ENCODE data around the gene ZNF836. TPM values are rescaled to one million over a fixed set of nuclear protein-coding genes. Genes with fewer than 3 reads are reported as not detected.

The ZNF836 gene
- total RNA-seq, 4 donors from 2014 or later, result 7.0 to 11.9 (median 9.2) TPM

DNA sequence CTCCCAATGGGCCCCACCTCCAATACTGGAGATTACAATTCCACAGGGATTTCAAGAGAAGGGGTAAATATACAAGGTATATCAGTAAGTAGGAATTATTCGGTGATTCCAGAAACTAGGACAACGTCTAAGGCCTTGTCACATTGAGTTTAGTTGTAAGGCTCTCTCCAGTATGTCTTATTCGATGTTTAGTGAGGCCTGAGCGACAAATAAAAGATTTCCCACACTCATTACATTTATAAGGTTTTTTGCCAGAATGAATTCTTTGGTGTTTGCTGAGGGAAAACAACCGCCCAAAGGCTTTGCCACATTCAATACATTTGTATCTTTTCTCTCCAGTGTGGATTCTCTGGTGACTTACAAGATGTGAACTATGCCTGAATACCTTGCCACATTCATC, 56.7 kb downstream of the ZNF836 start:
- peaks cover 5 to 47% (median 7%) of the 10 kb centered on the region in 3 donors for H3K36me3 ChIP-seq
- H3K4me3 ChIP-seq, result no peak overlapping the region
- H3K27ac ChIP-seq, result no peak overlapping the region
- no peak for DNase-seq
- TF ChIP-seq, protein P1, sequence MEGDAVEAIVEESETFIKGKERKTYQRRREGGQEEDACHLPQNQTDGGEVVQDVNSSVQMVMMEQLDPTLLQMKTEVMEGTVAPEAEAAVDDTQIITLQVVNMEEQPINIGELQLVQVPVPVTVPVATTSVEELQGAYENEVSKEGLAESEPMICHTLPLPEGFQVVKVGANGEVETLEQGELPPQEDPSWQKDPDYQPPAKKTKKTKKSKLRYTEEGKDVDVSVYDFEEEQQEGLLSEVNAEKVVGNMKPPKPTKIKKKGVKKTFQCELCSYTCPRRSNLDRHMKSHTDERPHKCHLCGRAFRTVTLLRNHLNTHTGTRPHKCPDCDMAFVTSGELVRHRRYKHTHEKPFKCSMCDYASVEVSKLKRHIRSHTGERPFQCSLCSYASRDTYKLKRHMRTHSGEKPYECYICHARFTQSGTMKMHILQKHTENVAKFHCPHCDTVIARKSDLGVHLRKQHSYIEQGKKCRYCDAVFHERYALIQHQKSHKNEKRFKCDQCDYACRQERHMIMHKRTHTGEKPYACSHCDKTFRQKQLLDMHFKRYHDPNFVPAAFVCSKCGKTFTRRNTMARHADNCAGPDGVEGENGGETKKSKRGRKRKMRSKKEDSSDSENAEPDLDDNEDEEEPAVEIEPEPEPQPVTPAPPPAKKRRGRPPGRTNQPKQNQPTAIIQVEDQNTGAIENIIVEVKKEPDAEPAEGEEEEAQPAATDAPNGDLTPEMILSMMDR (IDR thresholded peaks at IDR 0.05), result no peak
- no peak for TF ChIP-seq POLR2A (IDR thresholded peaks at IDR 0.05)
- H3K4me1 ChIP-seq, result no peaks in the 10 kb centered on the region
- H3K9me3 ChIP-seq, result peaks cover 0 to 100% (median 47%) of the 10 kb centered on the region in 4 donors
- no peaks in the 10 kb centered on the region for H3K27me3 ChIP-seq

DNA sequence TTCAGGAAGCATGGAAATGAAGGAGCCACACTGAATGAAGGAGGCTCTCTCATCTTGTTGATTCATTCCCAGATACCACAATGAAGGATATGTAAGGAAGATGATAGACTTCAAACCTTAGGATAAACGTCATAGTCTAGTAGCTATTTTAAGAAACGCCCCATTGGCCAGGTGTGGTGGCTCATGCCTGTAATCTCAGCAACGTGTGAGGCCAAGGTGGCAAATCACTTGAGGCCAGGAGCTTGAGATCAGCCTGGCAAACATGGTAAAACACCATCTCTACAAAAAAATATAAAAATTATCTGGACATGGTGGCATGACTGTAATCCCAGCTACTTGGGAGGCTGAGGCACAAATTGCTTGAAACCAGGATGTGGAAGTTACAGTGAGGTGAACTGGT, 58.8 kb downstream of the ZNF836 start:
- Histone ChIP-seq H3K27me3 (no peaks in the 10 kb centered on the region), H3K9me3 (peaks cover 0 to 100% (median 40%) of the 10 kb centered on the region in 4 donors), H3K36me3 (peaks cover 0 to 27% (median 4%) of the 10 kb centered on the region in 3 donors), H3K4me1 (no peaks in the 10 kb centered on the region), H3K4me3 (no peak overlapping the region), H3K27ac (no peak overlapping the region)
- no peak for DNase-seq
- TF ChIP-seq, protein P1 (IDR thresholded peaks at IDR 0.05), result no peak
- no peak for TF ChIP-seq POLR2A (IDR thresholded peaks at IDR 0.05)

DNA sequence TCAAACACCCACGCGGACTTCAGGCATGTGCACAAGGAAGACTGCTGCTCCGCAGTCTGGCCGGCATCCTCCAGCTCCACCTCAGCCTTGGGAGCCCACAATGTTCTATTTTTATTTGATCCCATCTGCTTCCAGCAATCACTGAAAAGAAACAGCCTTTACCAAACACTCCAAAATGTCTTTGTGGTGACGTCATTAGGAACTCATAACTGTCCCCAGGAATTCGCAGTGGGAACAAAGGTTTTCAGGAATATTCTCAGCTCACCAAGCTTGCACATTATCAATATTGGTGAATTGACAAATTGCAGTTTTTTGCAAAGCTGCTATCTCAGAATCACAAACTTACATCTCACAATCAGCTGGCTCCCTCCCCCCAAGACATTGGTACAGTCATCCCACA, 60.6 kb downstream of the ZNF836 start:
- H3K9me3 ChIP-seq, result peaks cover 0 to 98% (median 32%) of the 10 kb centered on the region in 4 donors
- no peaks in the 10 kb centered on the region for H3K27me3 ChIP-seq
- no peak overlapping the region for H3K4me3 ChIP-seq
- no peak for TF ChIP-seq POLR2A (IDR thresholded peaks at IDR 0.05)
- TF ChIP-seq, protein P1 (IDR thresholded peaks at IDR 0.05), result no peak
- no peaks in the 10 kb centered on the region for H3K4me1 ChIP-seq
- H3K27ac ChIP-seq, result no peak overlapping the region
- no peak for DNase-seq
- H3K36me3 ChIP-seq, result peaks cover 0 to 8% (median 0%) of the 10 kb centered on the region in 3 donors

Small RNA genes within 50 kb of the gene (small RNA-seq; reads per million reads assigned to genes)
- gene RPL37P23, result 0 reads per million in 2 donors

Other genes with a start within 250 kb of the ZNF836 start
- 1 to 10 TPM; 2.4 to 9.8 (median 6.0) TPM for gene ZNF613, start 244.1 kb downstream of the ZNF836 start, total RNA-seq
- gene ZNF350, start 184.8 kb downstream of the ZNF836 start, total RNA-seq, result 10 to 100 TPM; 10.3 to 48.7 (median 17.8) TPM
- gene ZNF615, start 163.4 kb downstream of the ZNF836 start, total RNA-seq, result 10 to 100 TPM in 3 of 4 donors, 1 to 10 TPM in 1; 6.5 to 14.0 (median 10.0) TPM
- 1 to 10 TPM; 2.5 to 5.1 (median 3.6) TPM for gene ZNF614, start 143.2 kb downstream of the ZNF836 start, total RNA-seq
- 10 to 100 TPM in 3 of 4 donors, 1 to 10 TPM in 1; 5.8 to 19.0 (median 12.0) TPM for gene ZNF432, start 122.8 kb downstream of the ZNF836 start, total RNA-seq
- gene ZNF841, start 75.9 kb downstream of the ZNF836 start, total RNA-seq, result 10 to 100 TPM; 18.4 to 56.9 (median 24.5) TPM
- 1 to 10 TPM; 4.9 to 9.9 (median 5.3) TPM for gene ZNF616, start 31.7 kb downstream of the ZNF836 start, total RNA-seq
- 100 to 1,000 TPM; 198 to 284 (median 234) TPM for gene PPP2R1A, start 18.4 kb upstream of the ZNF836 start, total RNA-seq
- gene ZNF766, start 98.0 kb upstream of the ZNF836 start, total RNA-seq, result 10 to 100 TPM in 1 of 4 donors, 1 to 10 TPM in 3; 4.0 to 15.7 (median 7.0) TPM
- 10 to 100 TPM in 3 of 4 donors, 1 to 10 TPM in 1; 6.0 to 19.8 (median 12.5) TPM for gene ZNF480, start 125.5 kb upstream of the ZNF836 start, total RNA-seq
- 1 to 10 TPM in 2 of 4 donors, under 1 TPM in 1, not detected in 1; 0.85 to 2.3 (median 1.6) TPM for gene ZNF610, start 164.6 kb upstream of the ZNF836 start, total RNA-seq
- gene ZNF880, start 198.3 kb upstream of the ZNF836 start, total RNA-seq, result 10 to 100 TPM in 2 of 4 donors, 1 to 10 TPM in 2; 7.2 to 20.6 (median 12.0) TPM
- gene ZNF528, start 226.2 kb upstream of the ZNF836 start, total RNA-seq, result 10 to 100 TPM; 18.5 to 25.6 (median 20.8) TPM

Data from Peyer's patch (tissue), 4 donors.